Endothelial cell of umbilical vein (primary cell): ENCODE measurements around the gene PTCHD1. TPM values are rescaled to one million over a fixed set of nuclear protein-coding genes. Genes with fewer than 3 reads are reported as not detected.

Experiments used
- BruUV-seq: library from RNA; stranded (reverse); fragments of 400-500 nt; replicated peaks from 2 replicates; lab custom pipeline; 2021; lab: Mats Ljungman, UMichigan
- CTCF ChIA-PET: fragments of 300-600, 350-600 bp; sonication (Branson Sonifier 250); formaldehyde crosslinking; loops from one replicate; lab custom pipeline; 2021; ENCODE audit warnings: antibody characterized with exemption, inconsistent platforms; lab: Charles Lee
- POLR2A ChIA-PET: fragments of 300-600, 350-600 bp; sonication (Branson Sonifier 250); formaldehyde crosslinking; loops from one replicate; lab custom pipeline; 2021; ENCODE audit warnings: antibody characterized with exemption, inconsistent platforms; lab: Charles Lee
- DNase-seq: peaks from one replicate; pipeline ENCODE4 v3.0.0-alpha.2; 2011; ENCODE audit warnings: low read depth, low spot score
- FAIRE-seq: peaks from 2 replicates; lab custom pipeline; 2011; peaks lifted over from hg19 to GRCh38; lab: Jason Lieb, UNC
- H2AFZ ChIP-seq: 2 replicates; pipeline ENCODE4 v1.6.0; 2012; ENCODE audit warnings: low read depth, low read length, control low read depth, inconsistent platforms
- H3K27ac ChIP-seq: 2 replicates; pipeline ENCODE4 v1.5.1; 2011; ENCODE audit warnings: low read depth, mild to moderate bottlenecking, control low read depth, low read length, moderate library complexity; ENCODE audit not compliant: insufficient read depth
- H3K27me3 ChIP-seq, 2 experiments: 2 replicates each; pipeline versions ENCODE4 v1.6.0 to v1.6.1; 2011; ENCODE audit warnings: low read length in 2 of 2, mixed read lengths in 1 of 2; ENCODE audit not compliant: control insufficient read depth in 2 of 2, insufficient read depth in 2 of 2
- H3K36me3 ChIP-seq, 2 experiments: 2 replicates in 1 of 2; 3 replicates in 1 of 2; pipeline ENCODE4 v1.5.1; 2011; ENCODE audit warnings: low read length in 2 of 2, mild to moderate bottlenecking in 1 of 2, moderate library complexity in 1 of 2; ENCODE audit not compliant: control insufficient read depth in 2 of 2, insufficient read depth in 2 of 2; ENCODE audit errors: extremely low read depth in 1 of 2
- H3K4me1 ChIP-seq: 3 replicates; pipeline ENCODE4 v1.5.1; 2011; ENCODE audit warnings: mild to moderate bottlenecking, low read length; ENCODE audit not compliant: control insufficient read depth, insufficient read depth; ENCODE audit errors: extremely low read depth
- H3K4me2 ChIP-seq: 2 replicates; pipeline ENCODE4 v1.6.1; 2011; ENCODE audit warnings: low read length, control low read depth, mixed read lengths; ENCODE audit not compliant: insufficient read depth
- H3K4me3 ChIP-seq, 3 experiments: fragments of 200-600 bp in 1 of 3; sonication (generic), shearing (Covaris generic) in 1 of 3; replicated peaks in 1 of 3; 2 replicates each; pipeline ENCODE4 v1.5.1; 2011 to 2016; ENCODE audit warnings: control low read depth in 3 of 3, low read length in 3 of 3, mild to moderate bottlenecking in 2 of 3, inconsistent platforms in 1 of 3, low read depth in 1 of 3, moderate library complexity in 1 of 3; ENCODE audit not compliant: insufficient read depth in 1 of 3
- H3K79me2 ChIP-seq: 2 replicates; pipeline ENCODE4 v1.6.0; 2012; ENCODE audit warnings: low read length, inconsistent platforms; ENCODE audit not compliant: control insufficient read depth, insufficient read depth
- H3K9ac ChIP-seq: replicated peaks from 2 replicates; pipeline ENCODE3; 2011; ENCODE audit warnings: low read length, control low read depth; ENCODE audit not compliant: insufficient read depth; ENCODE audit errors: extremely low read depth
- H3K9me1 ChIP-seq: replicated peaks from 3 replicates; pipeline ENCODE4 v1.6.0; 2011; ENCODE audit warnings: mild to moderate bottlenecking, low read length; ENCODE audit not compliant: control insufficient read depth, insufficient read depth; ENCODE audit errors: extremely low read depth
- H3K9me3 ChIP-seq: replicated peaks from 2 replicates; pipeline ENCODE4 v1.5.1; 2012; ENCODE audit warnings: low read length, inconsistent platforms; ENCODE audit not compliant: control insufficient read depth, insufficient read depth
- H4K20me1 ChIP-seq: replicated peaks from 2 replicates; pipeline ENCODE3; 2011; ENCODE audit warnings: mild to moderate bottlenecking, low read length; ENCODE audit not compliant: control insufficient read depth, insufficient read depth; ENCODE audit errors: extremely low read depth
- EZH2 ChIP-seq: IDR thresholded peaks from 2 replicates; pipeline ENCODE4 v1.6.1; 2012; ENCODE audit warnings: borderline replicate concordance, low read depth, mild to moderate bottlenecking, moderate library complexity, low read length, inconsistent platforms; ENCODE audit not compliant: severe bottlenecking
- FOS ChIP-seq: IDR thresholded peaks from 2 replicates; pipeline ENCODE4 v1.6.1; 2011; ENCODE audit warnings: mild to moderate bottlenecking, low read length, moderate library complexity, borderline replicate concordance; ENCODE audit not compliant: insufficient read depth
- GATA2 ChIP-seq: IDR thresholded peaks from 2 replicates; pipeline ENCODE4 v1.7.0; 2011; ENCODE audit warnings: low read depth, mild to moderate bottlenecking, moderate library complexity, mixed read lengths, low read length; ENCODE audit not compliant: insufficient read length, insufficient read depth
- MYC ChIP-seq: IDR thresholded peaks from one replicate; pipeline ENCODE4 v1.6.1; 2011; ENCODE audit warnings: mild to moderate bottlenecking, low read depth, low read length
- POLR2A ChIP-seq: IDR thresholded peaks from 2 replicates; pipeline ENCODE4 v1.6.1; 2012; ENCODE audit warnings: low read depth, mild to moderate bottlenecking, control low read depth, low read length
- POLR2AphosphoS5 ChIP-seq: IDR thresholded peaks from 2 replicates; pipeline ENCODE4 v1.6.1; 2012; ENCODE audit warnings: low read depth, mild to moderate bottlenecking, control low read depth, low read length, moderate library complexity; ENCODE audit not compliant: insufficient read depth
- dilution Hi-C: fragments of 300-500 bp; cut with MboI; formaldehyde crosslinking; loops from one replicate; pipeline ENCODE4 v1.15.0; 2019; ENCODE audit warnings: low sequenced_read_pairs; ENCODE audit not compliant: extremely low pct_ligation_motif_present
- intact Hi-C: fragments of 100-400 bp; cut with micrococcal nuclease; formaldehyde crosslinking; loops from one replicate; pipeline ENCODE4 v1.10.0; 2022
- polyA plus RNA-seq, 4 experiments: library from polyadenylated mRNA; depleted of rRNA in 3 of 4; stranded (reverse) in 3 of 4; unstranded in 1 of 4; fragments of >200 nt; gene quantifications; 2 replicates each; pipeline versions ENCODE4 v1.2.1 to v1.2.3, GENCODE V29; 2011 to 2012; ENCODE audit warnings: missing spikeins in 1 of 4
- total RNA-seq: library from RNA; stranded (reverse); gene quantifications from 2 replicates; pipeline ENCODE4 v1.2.3, GENCODE V29; 2021
- TF ChIP-seq, protein P1 (sequence below): IDR thresholded peaks from 2 replicates; pipeline ENCODE4 v1.6.1; 2011; ENCODE audit not compliant: insufficient read depth, insufficient read length

The PTCHD1 gene
- total and polyA plus RNA-seq, 2 donors (not counting 3 experiments of a cell fraction or from before 2014, with no cell fraction given): not detected

DNA sequence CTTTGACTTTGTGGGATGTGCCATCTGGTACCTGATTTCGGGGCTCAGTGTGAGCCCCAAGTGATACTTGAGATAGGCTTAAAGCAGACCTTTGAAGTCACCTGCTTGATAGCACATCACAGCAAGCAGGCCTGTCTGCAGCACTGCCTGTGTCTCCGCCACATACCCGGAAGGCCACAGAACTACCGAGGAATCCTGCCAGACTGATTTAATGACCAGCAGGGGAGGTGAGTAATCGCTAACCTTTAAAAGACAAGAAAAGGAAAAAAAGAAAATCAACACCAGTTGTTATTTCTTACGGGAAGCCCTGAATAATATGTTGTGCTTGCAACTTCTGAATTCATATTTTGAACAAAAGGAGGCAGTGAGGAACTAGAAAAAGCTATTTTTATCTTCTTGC lies 6.8 kb downstream of the PTCHD1 start:
- Histone ChIP-seq H3K79me2 (no peaks in the 10 kb centered on the region), H3K4me3 (no peak overlapping the region), H4K20me1 (no peaks in the 10 kb centered on the region), H2AFZ (no peak overlapping the region), H3K27ac (no peak overlapping the region), H3K9me3 (no peaks in the 10 kb centered on the region), H3K9ac (no peak overlapping the region), H3K36me3 (no peaks in the 10 kb centered on the region), H3K4me2 (no peak overlapping the region), H3K9me1 (no peaks in the 10 kb centered on the region), H3K27me3 (peaks cover under 1 to 8% of the 10 kb centered on the region in 2 experiments), H3K4me1 (no peaks in the 10 kb centered on the region)
- ChIA-PET CTCF (no interaction called here), POLR2A (no interaction called here)
- dilution Hi-C loops (no loop called here), intact Hi-C loops (no loop called here)
- DNase-seq: no peak
- FAIRE-seq: no peak
- no TSS peak for BruUV-seq
- no peak for TF ChIP-seq POLR2A
- no peak for TF ChIP-seq EZH2
- TF ChIP-seq MYC: no peak
- TF ChIP-seq, protein P1, sequence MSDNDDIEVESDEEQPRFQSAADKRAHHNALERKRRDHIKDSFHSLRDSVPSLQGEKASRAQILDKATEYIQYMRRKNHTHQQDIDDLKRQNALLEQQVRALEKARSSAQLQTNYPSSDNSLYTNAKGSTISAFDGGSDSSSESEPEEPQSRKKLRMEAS: no peak

DNA sequence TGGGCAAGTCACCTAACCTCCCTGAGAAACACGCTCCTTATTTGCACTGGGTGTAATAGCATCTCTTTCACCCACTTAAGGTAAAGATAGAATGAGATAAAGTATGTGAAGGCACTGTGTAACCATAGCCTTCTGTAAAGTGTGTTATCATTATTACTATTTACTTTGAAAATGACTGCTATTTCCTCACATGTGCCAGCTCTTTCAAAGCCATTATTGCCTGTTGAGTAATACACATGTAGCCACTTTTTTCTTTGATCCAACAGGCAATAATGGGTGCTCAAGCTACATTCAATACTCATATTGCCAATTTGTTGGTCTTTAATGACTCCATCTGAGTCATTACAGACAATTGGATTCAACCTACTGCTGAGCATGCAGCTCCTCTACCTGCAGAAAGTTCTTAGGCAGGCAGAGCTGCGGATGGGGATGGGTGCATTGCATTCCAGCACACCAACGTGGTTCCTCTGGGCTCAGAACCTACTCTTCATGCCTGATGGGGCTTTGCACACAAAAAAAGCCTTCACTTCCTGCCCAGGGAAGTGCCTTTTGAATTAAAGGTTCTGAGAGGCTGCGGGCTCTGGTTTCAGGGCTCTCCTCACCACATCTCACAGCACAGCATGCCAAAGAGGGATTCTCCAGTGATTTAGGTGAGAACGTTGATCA lies 9.7 kb downstream of the PTCHD1 start:
- Histone ChIP-seq H3K27me3 (peaks cover 0 to 2% of the 10 kb centered on the region in 2 experiments), H3K9me3 (no peaks in the 10 kb centered on the region), H3K4me2 (no peak overlapping the region), H3K9me1 (no peaks in the 10 kb centered on the region), H2AFZ (no peak overlapping the region), H3K4me1 (no peaks in the 10 kb centered on the region), H3K4me3 (no peak overlapping the region), H3K36me3 (no peaks in the 10 kb centered on the region), H3K9ac (no peak overlapping the region), H4K20me1 (no peaks in the 10 kb centered on the region), H3K79me2 (no peaks in the 10 kb centered on the region), H3K27ac (no peak overlapping the region)
- dilution Hi-C loops: no loop called here
- POLR2A ChIA-PET: no interaction called here
- TF ChIP-seq EZH2 (no peak), POLR2AphosphoS5 (no peak), GATA2 (no peak), POLR2A (no peak), MYC (no peak), FOS (no peak)
- TF ChIP-seq, protein P1: no peak
- no peak for FAIRE-seq
- intact Hi-C loops: no loop called here
- CTCF ChIA-PET: no interaction called here
- no peak for DNase-seq
- no TSS peak for BruUV-seq
